HCT116 (cell line): Measurements from ENCODE around the gene MBNL2. TPM values are rescaled to one million over a fixed set of nuclear protein-coding genes. Genes with fewer than 3 reads are reported as not detected.

Experiments used
- ATAC-seq: fragments of 200-7000 bp; cut with Tn5 transposase; 2 replicates; pipeline ENCODE4 v1.9.1; 2020; ENCODE audit warnings: mild to moderate bottlenecking, moderate library complexity
- BruUV-seq: library from RNA; stranded (reverse); fragments of 400-500 nt; replicated peaks from 2 replicates; lab custom pipeline; 2021; lab: Mats Ljungman, UMichigan
- CTCF ChIA-PET: fragments of 300-600 bp; sonication (Branson Sonifier 250); formaldehyde crosslinking; loops from one replicate; lab custom pipeline; 2021; ENCODE audit warnings: antibody characterized with exemption; lab: Charles Lee
- POLR2A ChIA-PET: fragments of 300-600, 350-600 bp; sonication (Branson Sonifier 250); formaldehyde crosslinking; loops from one replicate; lab custom pipeline; 2021; ENCODE audit warnings: antibody characterized with exemption; lab: Charles Lee
- RAD21 ChIA-PET, 2 experiments: fragments of 300-600 bp; sonication (Branson Sonifier 250); formaldehyde crosslinking; loops; one replicate each; lab custom pipeline; 2023; ENCODE audit warnings: low total read pairs in 2 of 2; ENCODE audit not compliant: uncharacterized antibody in 2 of 2, unreplicated experiment in 2 of 2, low non-redundant PET in 1 of 2; lab: Charles Lee
- DNase-seq: peaks from one replicate; pipeline ENCODE4 v3.0.0-alpha.2; 2010; ENCODE audit warnings: low read depth, low spot score
- H2AFZ ChIP-seq: fragments of 200-600 bp; shearing (Covaris generic), sonication (generic); 2 replicates; pipeline ENCODE4 v1.6.1; 2017; ENCODE audit warnings: low read depth, mixed run types, mixed read lengths, antibody characterized with exemption, low read length; ENCODE audit not compliant: poor library complexity, severe bottlenecking
- H3K27ac ChIP-seq: 2 replicates; pipeline ENCODE4 v1.5.1; 2012; ENCODE audit warnings: low read depth, low read length
- H3K27me3 ChIP-seq: fragments of 200-600 bp; sonication (generic); 2 replicates; pipeline ENCODE4 v1.6.1; 2016; ENCODE audit warnings: mixed run types, low read length, mixed read lengths; ENCODE audit not compliant: insufficient read depth
- H3K36me3 ChIP-seq, 2 experiments: fragments of 200-500 bp in 1 of 2; fragments of 200-600 bp in 1 of 2; sonication (Bioruptor generic) in 1 of 2; sonication (generic) in 1 of 2; 2 replicates each; pipeline versions ENCODE4 v1.5.1 to v1.6.1; 2014 to 2016; ENCODE audit warnings: low read length in 2 of 2, inconsistent platforms in 1 of 2, mixed read lengths in 1 of 2, mixed run types in 1 of 2; ENCODE audit not compliant: insufficient read depth in 2 of 2, control insufficient read depth in 1 of 2
- H3K4me1 ChIP-seq, 2 experiments: fragments of 200-600 bp in 1 of 2; sonication (generic) in 1 of 2; 2 replicates each; pipeline versions ENCODE4 v1.5.1 to v1.6.1; 2012 to 2017; ENCODE audit warnings: low read length in 2 of 2, inconsistent platforms in 1 of 2, mild to moderate bottlenecking in 1 of 2, mixed read lengths in 1 of 2, mixed run types in 1 of 2, moderate library complexity in 1 of 2; ENCODE audit not compliant: insufficient read depth in 2 of 2, control insufficient read depth in 1 of 2
- H3K4me2 ChIP-seq: fragments of 200-600 bp; sonication (generic); 2 replicates; pipeline ENCODE4 v1.6.1; 2017; ENCODE audit warnings: mixed run types, low read length, mixed read lengths
- H3K4me3 ChIP-seq, 2 experiments: fragments of 200-600 bp in 1 of 2; sonication (generic) in 1 of 2; replicated peaks in 1 of 2; 2 replicates each; pipeline ENCODE4 v1.5.1; 2011 to 2016; ENCODE audit warnings: low read length in 2 of 2, control low read depth in 1 of 2, low read depth in 1 of 2, mild to moderate bottlenecking in 1 of 2, mixed read lengths in 1 of 2, mixed run types in 1 of 2
- H3K79me2 ChIP-seq: fragments of 200-600 bp; sonication (generic); 2 replicates; pipeline ENCODE4 v1.6.1; 2017; ENCODE audit warnings: mild to moderate bottlenecking, mixed run types, low read length, moderate library complexity, mixed read lengths; ENCODE audit not compliant: insufficient read depth
- H3K9ac ChIP-seq: fragments of 200-600 bp; sonication (generic); 2 replicates; pipeline ENCODE4 v1.6.1; 2016; ENCODE audit warnings: low read length, mixed read lengths
- H3K9me2 ChIP-seq: fragments of 200-600 bp; sonication (generic), shearing (Covaris generic); 2 replicates; pipeline ENCODE4 v1.6.1; 2017; ENCODE audit warnings: mixed run types, mild to moderate bottlenecking, moderate library complexity; ENCODE audit not compliant: insufficient read depth
- H3K9me3 ChIP-seq, 2 experiments: fragments of 200-500 bp in 1 of 2; fragments of 200-600 bp in 1 of 2; sonication (Bioruptor generic) in 1 of 2; sonication (generic) in 1 of 2; 2 replicates each; pipeline ENCODE4 v1.6.1; 2014 to 2017; ENCODE audit warnings: low read length in 2 of 2, mixed read lengths in 2 of 2, inconsistent platforms in 1 of 2, low read depth in 1 of 2, mild to moderate bottlenecking in 1 of 2, mixed run types in 1 of 2, moderate library complexity in 1 of 2; ENCODE audit not compliant: control insufficient read depth in 1 of 2, insufficient read depth in 1 of 2
- H4K20me1 ChIP-seq: fragments of 200-600 bp; sonication (generic), shearing (Covaris generic); 2 replicates; pipeline ENCODE4 v1.6.1; 2017; ENCODE audit warnings: mixed run types, mild to moderate bottlenecking, moderate library complexity; ENCODE audit not compliant: insufficient read depth
- FOSL1 ChIP-seq: IDR thresholded peaks from 2 replicates; pipeline ENCODE4 v1.6.1; 2012; ENCODE audit warnings: low read depth
- JUND ChIP-seq: IDR thresholded peaks from 2 replicates; pipeline ENCODE4 v1.6.1; 2012
- SRF ChIP-seq: IDR thresholded peaks from 2 replicates; pipeline ENCODE4 v1.6.1; 2012; ENCODE audit warnings: low read depth
- ZNF274 ChIP-seq: fragments of 200-500 bp; sonication (Bioruptor generic); IDR thresholded peaks from 2 replicates; pipeline ENCODE4 v1.6.1; 2014; ENCODE audit warnings: mild to moderate bottlenecking, low read depth, low read length, inconsistent platforms
- intact Hi-C: fragments of 100-400 bp; cut with micrococcal nuclease; formaldehyde crosslinking; loops from 2 replicates; pipeline ENCODE4 v1.10.0; 2022
- total RNA-seq: library from RNA; stranded (reverse); gene quantifications from one replicate; pipeline ENCODE4 v1.2.1, GENCODE V29; 2021; ENCODE audit not compliant: unreplicated experiment
- TF ChIP-seq, protein P1 (sequence below): IDR thresholded peaks from 2 replicates; pipeline ENCODE4 v1.6.1; 2012
- TF ChIP-seq, protein P2 (sequence below), 3 experiments: fragments of 200-600 bp in 1 of 3; sonication (generic) in 1 of 3; IDR thresholded peaks in 2 of 3; conservative IDR thresholded peaks in 1 of 3; 2 replicates each; pipeline ENCODE4 v1.5.1; 2012 to 2017; ENCODE audit warnings: low read depth in 2 of 3, low read length in 2 of 3, antibody characterized with exemption in 1 of 3, borderline replicate concordance in 1 of 3, control low read depth in 1 of 3, mild to moderate bottlenecking in 1 of 3, mixed read lengths in 1 of 3, mixed run types in 1 of 3, moderate library complexity in 1 of 3; ENCODE audit not compliant: insufficient read depth in 1 of 3

MBNL2 gene
- total RNA-seq, 1 experiment from 2014 or later: 73.9 TPM

DNA sequence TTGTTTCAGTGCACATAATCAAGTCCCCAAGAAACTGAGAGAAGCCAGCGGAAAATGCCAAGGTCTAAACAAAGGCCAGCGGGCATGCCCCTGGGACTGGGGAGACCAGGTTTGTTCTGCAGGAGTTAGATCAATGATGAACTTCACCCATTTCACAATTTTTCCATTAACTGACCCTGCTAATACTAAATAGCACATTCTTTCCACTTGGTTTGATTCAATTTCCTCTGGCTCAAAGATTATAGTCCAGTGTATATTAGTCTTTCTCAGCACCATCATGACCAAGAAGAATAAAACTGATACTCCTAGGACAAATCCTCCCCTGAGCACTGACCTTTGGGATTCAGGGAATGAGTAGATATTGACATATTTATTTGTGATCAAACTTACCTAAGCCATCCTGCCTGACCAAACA is 66.4 kb downstream of the MBNL2 start:
- Histone ChIP-seq H3K27me3 (no peaks in the 10 kb centered on the region), H3K4me1 (peaks cover 4 to 14% of the 10 kb centered on the region in 2 experiments; a peak in 3 of 4 replicates), H3K9me3 (no peaks in the 10 kb centered on the region), H3K4me3 (no peak overlapping the region), H3K4me2 (no peak overlapping the region), H3K27ac (no peak overlapping the region), H4K20me1 (no peaks in the 10 kb centered on the region), H2AFZ (no peak overlapping the region)
- ChIA-PET CTCF (no interaction called here), POLR2A (no interaction called here)
- ATAC-seq (no peak), DNase-seq (no peak)
- intact Hi-C loops: no loop called here
- TF ChIP-seq, protein P1, sequence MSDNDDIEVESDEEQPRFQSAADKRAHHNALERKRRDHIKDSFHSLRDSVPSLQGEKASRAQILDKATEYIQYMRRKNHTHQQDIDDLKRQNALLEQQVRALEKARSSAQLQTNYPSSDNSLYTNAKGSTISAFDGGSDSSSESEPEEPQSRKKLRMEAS: no peak
- TF ChIP-seq JUND (no peak), SRF (no peak), FOSL1 (no peak), ZNF274 (no peak)
- TF ChIP-seq, protein P2, sequence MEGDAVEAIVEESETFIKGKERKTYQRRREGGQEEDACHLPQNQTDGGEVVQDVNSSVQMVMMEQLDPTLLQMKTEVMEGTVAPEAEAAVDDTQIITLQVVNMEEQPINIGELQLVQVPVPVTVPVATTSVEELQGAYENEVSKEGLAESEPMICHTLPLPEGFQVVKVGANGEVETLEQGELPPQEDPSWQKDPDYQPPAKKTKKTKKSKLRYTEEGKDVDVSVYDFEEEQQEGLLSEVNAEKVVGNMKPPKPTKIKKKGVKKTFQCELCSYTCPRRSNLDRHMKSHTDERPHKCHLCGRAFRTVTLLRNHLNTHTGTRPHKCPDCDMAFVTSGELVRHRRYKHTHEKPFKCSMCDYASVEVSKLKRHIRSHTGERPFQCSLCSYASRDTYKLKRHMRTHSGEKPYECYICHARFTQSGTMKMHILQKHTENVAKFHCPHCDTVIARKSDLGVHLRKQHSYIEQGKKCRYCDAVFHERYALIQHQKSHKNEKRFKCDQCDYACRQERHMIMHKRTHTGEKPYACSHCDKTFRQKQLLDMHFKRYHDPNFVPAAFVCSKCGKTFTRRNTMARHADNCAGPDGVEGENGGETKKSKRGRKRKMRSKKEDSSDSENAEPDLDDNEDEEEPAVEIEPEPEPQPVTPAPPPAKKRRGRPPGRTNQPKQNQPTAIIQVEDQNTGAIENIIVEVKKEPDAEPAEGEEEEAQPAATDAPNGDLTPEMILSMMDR (IDR thresholded peaks at IDR 0.05 in 2 of 3, conservative IDR thresholded peaks at IDR 0.05 in 1 of 3; ENCODE audit: borderline replicate concordance in 1 of 3, insufficient read depth in 1 of 3, low read depth in 2 of 3, low read length in 2 of 3): no peak
- TF ChIP-seq, all 23 proteins: peak for 0
- peaks cover 42% of the 10 kb centered on the region for H3K79me2 ChIP-seq
- H3K36me3 ChIP-seq: no peaks in the 10 kb centered on the region
- RAD21 ChIA-PET: no interaction called here
- BruUV-seq: no TSS peak
- H3K9ac ChIP-seq: no peak overlapping the region
- no peaks in the 10 kb centered on the region for H3K9me2 ChIP-seq
